Right lobe of liver (tissue), 6 donors: ENCODE measurements around the gene ABCC1. TPM values are rescaled to one million over a fixed set of nuclear protein-coding genes. Genes with fewer than 3 reads are reported as not detected.
"Not testable (repeated sequence)": the region's sequence is repeated elsewhere in the genome, so short reads cannot be mapped to it uniquely, and the experiment has no call there.

ENCODE experiments used
- ATAC-seq, 4 donors: fragments of 200-7000 bp; cut with Tn5 transposase; one replicate each; pipeline ENCODE4 v1.9.1; 2020; ENCODE audit warnings: mild to moderate bottlenecking in 4 of 4, moderate library complexity in 4 of 4
- DNase-seq, 3 donors: peaks; one replicate each; pipeline ENCODE4 v3.0.0-alpha.2; 2020
- H3K27ac ChIP-seq, 3 donors: fragments of 200-600 bp; one replicate each; pipeline ENCODE4 v1.8.0; 2022
- H3K27me3 ChIP-seq, 2 donors: fragments of 200-600 bp; one replicate each; pipeline ENCODE4 v1.8.0; 2022
- H3K36me3 ChIP-seq, 4 donors: fragments of 200-600 bp; sonication (generic) in 1 of 4; one replicate each; pipeline versions ENCODE4 v1.5.1 to v1.8.0; 2017 to 2022; ENCODE audit warnings: control low read depth in 1 of 4
- H3K4me1 ChIP-seq, 4 donors: fragments of 200-600 bp; sonication (generic) in 1 of 4; one replicate each; pipeline versions ENCODE4 v1.5.1 to v1.8.0; 2017 to 2022; ENCODE audit warnings: control low read depth in 1 of 4
- H3K4me3 ChIP-seq, 3 donors: fragments of 200-600 bp; one replicate each; pipeline ENCODE4 v1.8.0; 2022
- H3K9me3 ChIP-seq, 4 donors: fragments of 200-600 bp; sonication (generic) in 1 of 4; one replicate each; pipeline versions ENCODE4 v1.5.1 to v1.8.0; 2017 to 2022; ENCODE audit warnings: control low read depth in 1 of 4
- CTCF ChIP-seq, 4 donors: fragments of 200-600 bp in 3 of 4; fragments of 450-650 bp in 1 of 4; IDR thresholded peaks; one replicate each; pipeline versions ENCODE4 v1.5.1 to v1.8.0; 2016 to 2022; ENCODE audit warnings: antibody characterized with exemption in 4 of 4, mild to moderate bottlenecking in 2 of 4
- POLR2A ChIP-seq: fragments of 450-650 bp; IDR thresholded peaks from one replicate; pipeline ENCODE4 v1.6.1; 2017; ENCODE audit warnings: antibody characterized with exemption, mild to moderate bottlenecking
- WGBS: methylation state at CpG from one replicate; pipeline ENCODE4 v1.1.6; 2018; ENCODE audit warnings: low coverage, low lambda C conversion rate; ENCODE audit not compliant: insufficient coverage; ENCODE audit errors: missing lambda C conversion rate; 5-methylcytosine and 5-hydroxymethylcytosine counted together
- intact Hi-C, 2 donors: fragments of 100-400 bp; cut with DNase I; formaldehyde crosslinking; loops; one replicate each; pipeline versions ENCODE4 v1.11.2 to v1.14.1; 2022
- total RNA-seq, 6 experiments: library from RNA; depleted of rRNA in 2 of 6; stranded (reverse); fragments of >200 nt in 2 of 6; fragmentation: NEBNext Ultra II Directional in 3 of 6; extraction: Animal tissue kit (Norgen Biotek cat#: 25700) in 3 of 6; gene quantifications; one replicate each; pipeline versions ENCODE4 v1.1.0 to v1.2.4, GENCODE V29; 2016 to 2023
- donor health status: DM: no; HTN: yes; CAD: no.
- donor health status: DM: no; HTN: no; CAD: no.
- donor health status: DM: no; HTN: no; CAD: no.
- donor health status: DM: no; HTN: yes; CAD: no.
- donor health status: DM: no; HTN: yes; CAD: no.

Gene ABCC1
- total RNA-seq, 6 experiments from 2014 or later = 1.9 to 6.7 (median 4.1) TPM

DNA sequence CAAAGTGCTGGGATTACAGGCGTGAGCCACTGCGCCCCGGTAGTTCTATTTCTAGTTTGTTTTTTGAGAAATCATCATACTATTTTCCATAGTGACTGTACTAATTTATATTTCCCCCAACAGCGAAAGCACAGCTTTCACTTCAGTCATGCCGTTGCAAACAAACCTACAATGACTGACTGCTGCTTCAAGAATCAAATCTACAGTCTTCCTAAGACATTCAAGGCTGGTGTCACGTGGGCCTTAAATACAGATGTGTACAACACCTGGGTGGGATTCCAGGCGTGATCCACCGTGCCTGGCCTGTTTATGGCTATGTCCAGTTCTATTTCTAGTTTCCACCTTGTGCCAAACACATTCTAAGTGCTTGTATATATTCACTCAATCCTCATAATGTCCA lies 201.9 kb downstream of the ABCC1 start:
- intact Hi-C loops = no loop called here
- TF ChIP-seq POLR2A (no peak), CTCF (IDR thresholded peaks at IDR 0.05) (no peak)
- peaks cover 0 to 42% (median 10%) of the 10 kb centered on the region in 4 donors for H3K36me3 ChIP-seq
- no peak for DNase-seq
- H3K27ac ChIP-seq = peak overlapping the region in 1 of 3 donors; percentile 93
- H3K9me3 ChIP-seq = no peaks in the 10 kb centered on the region
- H3K4me3 ChIP-seq = no peak overlapping the region
- 77% methylated on average over 6 of the region's 8 CpGs for WGBS
- peaks cover 0 to 49% (median 20%) of the 10 kb centered on the region in 4 donors for H3K4me1 ChIP-seq
- no peak for ATAC-seq
- H3K27me3 ChIP-seq = no peaks in the 10 kb centered on the region

DNA sequence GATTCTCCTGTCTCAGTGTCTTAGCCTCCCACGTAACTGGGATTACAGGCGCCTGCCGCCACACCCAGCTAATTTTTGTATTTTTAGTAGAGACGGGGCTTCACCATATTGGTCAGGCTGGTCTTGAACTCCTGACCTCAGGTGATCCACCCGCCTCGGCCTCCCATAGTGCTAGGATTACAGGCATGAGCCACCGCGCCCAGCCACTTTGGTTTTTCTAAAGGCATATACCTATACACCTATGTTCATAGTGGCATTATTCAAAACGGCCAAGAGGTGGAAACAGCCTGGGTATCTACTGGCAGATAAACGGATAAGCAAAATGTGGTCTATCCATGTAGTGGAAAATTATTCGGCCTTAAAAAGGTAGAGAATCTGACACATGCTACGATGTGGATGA lies 203.6 kb downstream of the ABCC1 start:
- WGBS = 89% methylated on average over 9 of the region's 12 CpGs
- intact Hi-C loops, H3K27ac ChIP-seq, H3K4me3 ChIP-seq, H3K27me3 ChIP-seq, H3K9me3 ChIP-seq, ATAC-seq, DNase-seq: not testable (repeated sequence)
- Histone ChIP-seq H3K4me1 (peaks cover 0 to 38% (median 18%) of the 10 kb centered on the region in 4 donors), H3K36me3 (peaks cover 0 to 57% (median 18%) of the 10 kb centered on the region in 4 donors)

GRCh38 chr16:16154281-16154951 lies 205.0 kb downstream of the ABCC1 start:
- ATAC-seq (no peak), DNase-seq (no peak)
- peaks cover 0 to 24% (median 12%) of the 10 kb centered on the region in 4 donors for H3K4me1 ChIP-seq
- TF ChIP-seq CTCF (IDR thresholded peaks at IDR 0.05) (no peak), POLR2A (no peak)
- H3K9me3 ChIP-seq = no peaks in the 10 kb centered on the region
- no peak overlapping the region for H3K27ac ChIP-seq
- WGBS = 56% methylated on average over 1 of the region's 18 CpGs
- intact Hi-C loops = no loop called here
- H3K4me3 ChIP-seq = no peak overlapping the region
- peaks cover 0 to 67% (median 18%) of the 10 kb centered on the region in 4 donors for H3K36me3 ChIP-seq
- H3K27me3 ChIP-seq = no peaks in the 10 kb centered on the region

DNA sequence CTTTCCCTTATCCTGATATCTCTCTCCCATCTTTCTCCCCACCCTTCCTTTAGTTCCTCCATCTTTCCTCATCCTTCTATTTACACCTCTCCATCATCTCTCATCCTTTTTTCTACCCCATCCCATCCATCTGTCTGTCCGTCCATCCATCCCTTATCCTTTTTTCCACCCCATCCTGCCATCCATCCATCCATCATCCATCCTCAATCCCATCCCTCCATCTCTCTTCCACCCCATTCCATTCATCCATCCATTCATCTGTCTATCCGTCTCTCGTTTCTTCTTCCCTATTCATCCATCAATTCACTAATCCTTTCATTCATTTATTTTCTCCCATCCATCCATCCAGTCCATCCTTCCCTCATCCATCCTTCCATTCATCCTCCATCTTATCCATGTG lies 205.8 kb downstream of the ABCC1 start:
- ATAC-seq = no peak
- TF ChIP-seq CTCF (IDR thresholded peaks at IDR 0.05) = no peak
- no peak for TF ChIP-seq POLR2A
- intact Hi-C loops = no loop called here
- no peaks in the 10 kb centered on the region for H3K9me3 ChIP-seq
- H3K36me3 ChIP-seq = peaks cover 0 to 75% (median 20%) of the 10 kb centered on the region in 4 donors
- H3K4me1 ChIP-seq = peaks cover 0 to 16% (median 6%) of the 10 kb centered on the region in 4 donors
- no peaks in the 10 kb centered on the region for H3K27me3 ChIP-seq
- DNase-seq = no peak
- H3K27ac ChIP-seq = no peak overlapping the region
- 87% methylated on average over 3 of the region's 3 CpGs for WGBS
- no peak overlapping the region for H3K4me3 ChIP-seq

DNA sequence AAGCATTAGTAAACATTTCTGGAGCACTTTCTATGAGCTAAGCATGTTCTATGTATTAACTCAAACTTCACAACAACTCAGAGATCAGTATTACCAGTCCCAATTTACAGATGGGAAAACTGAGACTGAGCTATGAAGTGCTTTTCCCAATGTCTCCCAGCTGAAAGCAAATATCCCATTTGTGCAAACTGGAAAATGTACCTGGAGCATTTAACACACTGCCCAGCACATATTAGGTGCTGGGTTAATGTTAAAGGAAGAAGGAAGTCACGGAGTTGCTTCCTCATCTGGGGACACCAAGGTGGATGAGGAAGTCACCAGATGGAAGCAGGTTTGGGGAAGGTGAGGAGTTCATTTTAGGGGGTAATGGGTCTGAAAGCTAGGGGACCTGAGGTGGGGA lies 207.8 kb downstream of the ABCC1 start:
- H3K4me3 ChIP-seq = no peak overlapping the region
- no peaks in the 10 kb centered on the region for H3K9me3 ChIP-seq
- intact Hi-C loops = no loop called here
- TF ChIP-seq POLR2A = no peak
- TF ChIP-seq CTCF (IDR thresholded peaks at IDR 0.05) = no peak
- no peaks in the 10 kb centered on the region for H3K27me3 ChIP-seq
- peaks cover 0 to 83% (median 28%) of the 10 kb centered on the region in 4 donors for H3K36me3 ChIP-seq
- DNase-seq (no peak), ATAC-seq (no peak)
- no peak overlapping the region for H3K27ac ChIP-seq
- WGBS = 67% methylated on average over 1 of the region's 1 CpG
- H3K4me1 ChIP-seq = no peaks in the 10 kb centered on the region
